GM19452 (cell line): Measurements from ENCODE around the gene APOBEC3G.
A peak's percentile ranks its signal among the peaks of the same experiment; 100 is the strongest.
"Not testable (repeated sequence)": the region's sequence is repeated elsewhere in the genome, so short reads cannot be mapped to it uniquely, and the experiment has no call there.

Experiments
- ATAC-seq: cut with Tn5 transposase; IDR thresholded peaks from one replicate; pipeline ENCODE4 v1.9.1; 2021; ENCODE audit not compliant: unreplicated experiment

APOBEC3G gene

DNA sequence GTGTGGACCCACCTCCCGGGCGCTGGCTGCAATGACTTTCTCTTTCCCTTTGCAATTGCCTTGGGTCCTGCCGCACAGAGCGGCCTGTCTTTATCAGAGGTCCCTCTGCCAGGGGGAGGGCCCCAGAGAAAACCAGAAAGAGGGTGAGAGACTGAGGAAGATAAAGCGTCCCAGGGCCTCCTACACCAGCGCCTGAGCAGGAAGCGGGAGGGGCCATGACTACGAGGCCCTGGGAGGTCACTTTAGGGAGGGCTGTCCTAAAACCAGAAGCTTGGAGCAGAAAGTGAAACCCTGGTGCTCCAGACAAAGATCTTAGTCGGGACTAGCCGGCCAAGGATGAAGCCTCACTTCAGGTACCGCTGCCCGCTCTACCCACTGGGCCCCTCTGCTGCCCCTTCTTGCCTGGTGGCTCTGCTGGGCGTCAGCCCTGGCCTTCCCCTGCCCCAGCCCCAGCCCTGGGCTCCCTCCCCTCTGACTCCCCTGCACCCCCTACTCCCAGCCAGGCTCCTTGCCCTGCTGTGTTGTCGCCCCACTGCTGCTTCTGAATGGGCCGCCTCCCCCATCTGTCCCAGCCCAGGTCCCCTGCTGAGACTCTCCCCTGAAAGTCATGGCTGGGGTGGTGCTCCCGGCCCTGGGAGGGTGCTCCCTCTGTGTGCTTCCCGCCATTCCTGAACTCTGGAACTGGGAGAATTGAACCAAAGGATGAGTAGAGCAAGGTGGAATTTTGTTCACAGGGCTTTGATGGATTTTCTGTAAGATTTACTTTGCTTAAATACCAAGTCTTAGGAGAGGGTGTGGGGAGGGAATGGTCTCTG is at the start of gene APOBEC3G:
Gene APOBEC3G (plus strand): TSS at position 250 of the 815 bp plus-strand sequence. CDS start 87 bp downstream, at position 337.
- peak; percentile 66 for ATAC-seq

DNA sequence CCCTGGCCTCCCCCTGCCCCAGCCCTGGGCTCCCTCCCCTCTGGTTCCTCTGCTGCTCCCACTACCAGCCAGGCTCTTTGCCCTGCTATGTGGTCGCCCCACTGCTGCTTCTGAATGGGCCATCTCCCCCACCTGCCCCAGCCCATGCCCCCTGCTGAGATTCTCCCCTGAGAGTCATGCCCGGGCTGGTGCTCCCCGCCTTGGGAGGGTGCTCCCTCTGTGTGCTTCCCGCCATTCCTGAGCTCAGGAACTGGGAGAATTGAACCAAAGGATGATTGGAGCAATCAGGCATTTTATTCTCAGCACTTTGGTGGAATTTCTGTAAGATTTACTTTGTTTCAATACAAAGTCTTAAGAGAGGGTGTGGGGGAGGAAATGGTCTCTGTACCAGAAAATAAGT is 49.4 kb upstream of the APOBEC3G start:
- ATAC-seq, result no peak

DNA sequence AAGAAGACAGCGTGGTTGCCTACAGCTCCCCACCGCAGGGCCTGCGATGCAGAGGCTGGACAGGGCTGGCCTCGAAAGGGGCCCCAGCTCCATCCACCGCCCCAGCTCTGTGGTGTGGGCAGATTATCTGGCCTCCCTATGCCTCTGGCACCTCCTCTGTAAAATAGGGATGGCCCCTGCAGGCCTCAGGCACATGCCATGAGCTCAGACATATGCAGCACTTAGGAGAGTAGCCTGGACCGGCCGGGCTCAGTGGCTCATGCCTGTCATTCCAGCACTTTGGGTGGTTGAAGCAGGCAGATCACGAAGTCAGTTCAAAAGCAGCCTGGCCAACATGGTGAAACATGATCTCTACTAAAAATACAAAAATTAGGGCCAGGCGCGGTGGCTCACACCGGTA is 48.8 kb upstream of the APOBEC3G start:
- ATAC-seq, result no peak

DNA sequence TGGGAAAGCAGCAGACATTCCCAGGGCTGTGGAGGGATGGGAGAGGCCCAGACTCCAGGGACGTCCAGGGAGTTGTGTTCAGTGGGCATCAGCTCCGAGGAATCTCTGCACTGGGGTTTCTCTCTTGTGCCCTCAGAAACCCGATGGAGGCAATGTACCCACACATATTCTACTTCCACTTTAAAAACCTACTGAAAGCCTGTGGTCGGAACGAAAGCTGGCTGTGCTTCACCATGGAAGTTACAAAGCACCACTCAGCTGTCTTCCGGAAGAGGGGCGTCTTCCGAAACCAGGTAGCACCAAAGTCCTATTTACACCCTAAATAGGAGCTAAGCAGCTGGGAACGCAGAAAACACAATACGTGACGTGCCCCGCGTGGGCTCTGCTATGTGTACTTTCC is 47.8 kb upstream of the APOBEC3G start:
- no peak for ATAC-seq

DNA sequence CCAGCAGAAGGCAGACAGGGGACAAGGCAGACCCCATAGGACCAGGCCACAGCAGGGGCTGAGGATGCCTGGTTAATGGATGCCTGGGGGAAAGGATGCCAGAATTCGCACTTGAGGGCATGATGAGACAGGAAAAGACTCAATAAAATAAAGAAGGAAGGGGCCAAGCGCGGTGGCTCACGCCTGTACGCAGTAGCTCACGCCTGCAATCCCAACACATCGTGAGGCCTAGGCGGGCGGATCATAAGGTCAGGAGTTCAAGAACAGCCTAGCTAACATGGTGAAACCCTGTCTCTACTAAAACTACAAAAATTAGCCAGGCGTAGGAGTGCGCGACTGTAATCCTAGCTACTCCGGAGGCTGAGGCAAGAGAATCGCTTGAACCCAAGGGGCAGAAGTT is 46.4 kb upstream of the APOBEC3G start:
- no peak for ATAC-seq

DNA sequence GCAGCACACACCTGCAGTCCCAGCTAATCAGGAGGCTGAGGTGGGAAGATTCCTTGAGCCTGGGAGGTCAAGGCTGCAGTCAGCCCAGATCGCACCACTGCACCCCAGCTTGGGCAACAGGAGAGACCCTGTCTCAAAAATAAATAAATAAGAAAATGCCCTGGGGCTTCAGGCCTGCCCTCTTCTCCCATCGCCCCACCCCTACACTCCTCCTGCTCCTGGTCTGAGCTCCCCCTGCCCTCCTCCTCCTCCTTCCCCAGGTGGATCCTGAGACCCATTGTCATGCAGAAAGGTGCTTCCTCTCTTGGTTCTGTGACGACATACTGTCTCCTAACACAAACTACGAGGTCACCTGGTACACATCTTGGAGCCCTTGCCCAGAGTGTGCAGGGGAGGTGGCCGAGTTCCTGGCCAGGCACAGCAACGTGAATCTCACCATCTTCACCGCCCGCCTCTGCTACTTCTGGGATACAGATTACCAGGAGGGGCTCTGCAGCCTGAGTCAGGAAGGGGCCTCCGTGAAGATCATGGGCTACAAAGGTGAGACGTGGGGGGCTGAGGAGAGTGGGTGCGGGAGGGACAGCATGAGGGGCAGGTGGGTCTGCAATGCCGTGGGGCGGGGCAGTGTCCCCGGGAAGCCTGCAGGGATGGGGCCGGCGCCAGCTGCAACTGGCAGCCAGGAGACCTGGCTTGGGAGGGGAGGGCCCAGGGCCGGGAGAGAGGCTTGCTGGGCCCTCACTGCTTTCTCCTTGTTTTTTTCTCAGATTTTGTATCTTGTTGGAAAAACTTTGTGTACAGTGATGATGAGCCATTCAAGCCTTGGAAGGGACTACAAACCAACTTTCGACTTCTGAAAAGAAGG is 45.4 kb upstream of the APOBEC3G start:
- ATAC-seq, result not testable (repeated sequence)

DNA sequence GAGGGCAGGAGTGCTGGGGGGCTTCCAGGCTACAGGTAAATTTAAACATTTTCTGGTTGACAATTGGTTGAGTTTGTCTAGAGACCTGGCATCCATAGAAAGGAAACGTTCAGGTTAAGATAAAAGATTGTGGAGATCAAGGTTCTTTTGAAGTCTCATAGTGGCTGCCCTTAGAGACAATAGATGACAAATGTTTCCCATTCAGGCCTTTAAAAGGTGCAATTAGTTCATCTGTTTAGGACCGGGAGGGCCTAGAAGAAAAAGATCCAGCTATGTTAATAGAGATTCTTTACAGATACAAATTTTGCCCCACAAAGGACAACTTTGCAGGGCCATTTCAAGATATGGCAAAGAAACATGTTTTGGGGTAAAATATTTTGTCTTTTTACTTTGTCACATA is 40.0 kb upstream of the APOBEC3G start:
- not testable (repeated sequence) for ATAC-seq

DNA sequence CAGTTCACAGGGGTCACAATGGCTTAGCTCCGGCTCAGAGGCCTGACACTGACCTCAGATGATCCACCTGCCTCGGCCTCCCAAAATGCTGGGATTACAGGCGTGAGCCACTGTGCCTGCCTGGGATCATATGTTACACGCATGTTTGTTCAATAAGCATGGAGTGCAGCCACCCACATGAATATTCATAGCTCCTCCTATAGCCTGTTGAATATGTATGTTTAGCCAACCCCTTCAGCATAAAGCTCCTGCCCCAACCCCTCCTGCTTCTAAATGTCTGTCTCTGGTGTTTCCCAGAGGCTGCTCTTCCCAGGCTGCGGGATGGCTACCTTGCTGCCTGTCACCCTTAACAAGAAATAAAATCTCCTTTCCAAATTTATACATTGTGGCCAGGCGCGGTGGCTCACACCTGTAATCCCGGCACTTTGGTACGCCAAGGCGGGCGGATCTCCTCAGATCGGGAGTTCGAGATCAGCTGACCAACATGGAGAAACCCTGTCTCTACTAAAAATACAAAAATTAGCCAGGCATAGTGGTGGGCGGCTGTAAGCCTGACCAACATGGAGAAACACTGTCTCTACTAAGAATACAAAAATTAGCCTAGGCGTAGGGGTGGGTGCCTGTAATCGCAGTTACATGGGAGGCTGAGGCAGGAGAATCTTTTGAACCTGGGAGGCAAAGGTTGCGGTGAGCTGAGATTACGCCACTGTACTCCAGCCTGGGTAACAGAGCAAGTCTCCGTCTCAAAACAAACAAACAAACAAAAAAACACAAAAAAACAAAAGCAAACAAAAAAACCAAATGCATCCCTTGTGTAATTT is 37.6 kb upstream of the APOBEC3G start:
- ATAC-seq, result no peak

DNA sequence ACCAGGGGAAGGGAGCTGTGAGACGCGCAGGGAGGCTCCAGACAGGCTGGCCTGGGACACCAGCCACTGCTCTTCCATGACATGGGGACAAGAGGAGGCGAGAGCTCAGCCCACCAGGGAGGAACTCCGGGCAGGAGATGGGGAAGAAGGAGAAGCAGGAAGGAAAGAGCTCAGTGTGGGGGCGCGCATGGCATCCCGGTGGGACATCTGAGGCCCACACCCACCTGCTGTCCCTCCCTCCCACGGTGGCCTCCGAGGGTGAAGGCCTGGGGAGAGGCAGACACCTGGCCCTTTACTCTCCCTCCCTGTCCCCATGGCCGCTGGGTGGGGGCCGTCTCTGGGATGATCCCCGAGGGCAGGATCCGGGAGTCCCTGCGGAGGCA is 36.9 kb upstream of the APOBEC3G start:
- ATAC-seq, result not testable (repeated sequence)

DNA sequence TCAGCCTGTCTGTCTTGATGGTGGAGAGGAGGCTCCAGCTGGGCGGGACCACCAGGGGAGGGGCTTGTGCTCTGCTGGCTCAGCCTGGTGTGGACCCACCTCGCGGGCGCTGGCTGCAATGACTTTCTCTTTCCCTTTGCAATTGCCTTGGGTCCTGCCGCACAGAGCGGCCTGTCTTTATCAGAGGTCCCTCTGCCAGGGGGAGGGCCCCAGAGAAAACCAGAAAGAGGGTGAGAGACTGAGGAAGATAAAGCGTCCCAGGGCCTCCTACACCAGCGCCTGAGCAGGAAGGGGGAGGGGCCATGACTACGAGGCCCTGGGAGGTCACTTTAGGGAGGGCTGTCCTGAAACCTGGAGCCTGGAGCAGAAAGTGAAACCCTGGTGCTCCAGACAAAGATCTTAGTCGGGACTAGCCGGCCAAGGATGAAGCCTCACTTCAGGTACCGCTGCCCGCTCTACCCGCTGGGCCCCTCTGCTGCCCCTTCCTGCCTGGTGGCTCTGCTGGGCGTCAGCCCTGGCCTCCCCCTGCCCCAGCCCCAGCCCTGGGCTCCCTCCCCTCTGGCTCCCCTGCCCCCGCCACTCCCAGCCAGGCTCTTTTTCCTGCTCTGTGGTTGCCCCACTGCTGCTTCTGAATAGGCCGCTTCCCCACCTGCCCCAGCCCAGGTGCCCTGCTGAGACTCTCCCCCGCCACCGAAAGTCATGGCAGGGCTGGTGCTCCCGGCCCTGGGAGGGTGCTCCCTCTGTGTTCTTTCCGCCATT is 36.4 kb upstream of the APOBEC3G start, which contains the start of gene APOBEC3F:
Gene APOBEC3F (plus strand): TSS at position 327 of the 759 bp plus-strand sequence. CDS start 97 bp downstream, at position 424.
- peak; percentile 97 for ATAC-seq

DNA sequence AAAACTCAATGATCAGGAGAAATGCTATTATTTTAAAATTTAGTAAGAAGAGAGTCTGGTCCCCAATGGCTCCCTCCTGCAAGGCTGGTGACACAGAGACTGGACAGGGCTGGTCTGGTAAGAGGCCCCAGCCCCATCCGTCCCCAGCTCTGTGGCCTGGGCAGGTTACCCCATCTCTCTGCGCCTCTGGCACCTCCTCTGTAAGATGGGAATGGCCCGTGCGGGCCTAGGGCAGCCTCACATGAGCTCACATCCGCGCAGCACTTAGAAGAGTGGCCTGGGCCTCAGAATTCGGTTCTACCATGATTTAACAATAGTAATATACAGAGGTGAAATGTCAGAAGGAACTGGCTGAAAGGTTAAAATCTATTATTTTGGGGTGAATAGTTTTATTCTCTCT is 35.2 kb upstream of the APOBEC3G start:
- no peak for ATAC-seq

DNA sequence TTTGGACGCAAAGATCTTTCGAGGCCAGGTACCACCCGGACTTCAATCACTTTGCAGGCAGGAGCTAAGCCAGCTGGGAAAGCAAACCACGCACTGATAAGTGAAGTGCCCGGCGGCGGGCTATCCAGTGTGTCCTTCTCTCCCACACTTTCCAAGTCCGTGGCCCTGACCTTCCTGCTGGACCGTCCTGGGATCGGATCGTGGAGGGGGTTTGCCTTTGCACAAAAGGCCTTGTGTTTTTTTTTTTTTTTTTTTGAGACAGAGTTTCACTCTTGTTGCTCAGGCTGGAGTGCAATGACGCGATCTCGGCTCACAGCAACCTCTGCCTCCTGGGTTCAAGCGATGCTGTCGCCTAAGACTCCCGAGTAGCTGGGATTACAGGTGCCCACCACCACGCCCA is 34.0 kb upstream of the APOBEC3G start:
- not testable (repeated sequence) for ATAC-seq

DNA sequence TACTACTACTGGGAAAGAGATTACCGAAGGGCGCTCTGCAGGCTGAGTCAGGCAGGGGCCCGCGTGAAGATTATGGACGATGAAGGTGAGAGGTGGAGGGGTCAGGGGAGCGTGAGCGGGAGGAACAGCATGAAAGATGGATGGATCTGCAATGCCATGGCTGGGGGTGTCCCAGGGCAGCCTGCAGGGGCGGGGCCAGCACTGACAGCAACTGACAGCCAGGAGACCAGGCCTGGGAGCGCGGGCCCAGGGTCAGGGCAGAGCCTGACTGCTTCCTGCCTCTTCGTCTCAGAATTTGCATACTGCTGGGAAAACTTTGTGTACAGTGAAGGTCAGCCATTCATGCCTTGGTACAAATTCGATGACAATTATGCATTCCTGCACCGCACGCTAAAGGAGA is 31.9 kb upstream of the APOBEC3G start:
- ATAC-seq, result not testable (repeated sequence)

DNA sequence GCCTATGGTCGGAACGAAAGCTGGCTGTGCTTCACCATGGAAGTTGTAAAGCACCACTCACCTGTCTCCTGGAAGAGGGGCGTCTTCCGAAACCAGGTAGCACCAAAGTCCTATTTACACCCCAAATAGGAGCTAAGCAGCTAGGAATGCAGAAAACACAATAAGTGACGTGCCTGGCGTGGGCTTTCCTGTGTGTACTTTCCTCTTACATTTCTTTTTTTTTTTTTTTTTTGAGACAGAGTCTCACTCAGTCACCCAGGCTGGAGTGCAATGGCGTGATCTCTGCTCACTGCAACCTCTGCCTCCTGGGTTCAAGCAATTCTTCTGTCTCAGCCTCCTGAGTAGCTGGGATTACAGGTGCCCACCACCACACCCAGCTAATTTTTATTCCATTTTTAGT is 27.6 kb upstream of the APOBEC3G start:
- ATAC-seq, result not testable (repeated sequence)

DNA sequence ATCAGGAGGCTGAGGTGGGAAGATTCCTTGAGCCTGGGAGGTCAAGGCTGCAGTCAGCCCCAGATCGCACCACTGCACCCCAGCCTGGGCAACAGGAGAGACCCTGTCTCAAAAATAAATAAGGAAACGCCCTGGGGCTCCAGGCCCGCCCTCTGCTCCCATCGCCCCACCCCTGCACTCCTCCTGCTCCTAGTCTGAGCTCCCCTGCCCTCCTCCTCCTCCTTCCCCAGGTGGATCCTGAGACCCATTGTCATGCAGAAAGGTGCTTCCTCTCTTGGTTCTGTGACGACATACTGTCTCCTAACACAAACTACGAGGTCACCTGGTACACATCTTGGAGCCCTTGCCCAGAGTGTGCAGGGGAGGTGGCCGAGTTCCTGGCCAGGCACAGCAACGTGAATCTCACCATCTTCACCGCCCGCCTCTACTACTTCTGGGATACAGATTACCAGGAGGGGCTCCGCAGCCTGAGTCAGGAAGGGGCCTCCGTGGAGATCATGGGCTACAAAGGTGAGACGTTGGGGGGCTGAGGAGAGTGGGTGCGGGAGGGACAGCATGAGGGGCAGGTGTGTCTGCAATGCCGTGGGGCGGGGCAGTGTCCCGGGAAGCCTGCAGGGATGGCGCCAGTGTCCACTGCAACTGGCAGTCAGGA is 25.1 kb upstream of the APOBEC3G start:
- ATAC-seq, result not testable (repeated sequence)

DNA sequence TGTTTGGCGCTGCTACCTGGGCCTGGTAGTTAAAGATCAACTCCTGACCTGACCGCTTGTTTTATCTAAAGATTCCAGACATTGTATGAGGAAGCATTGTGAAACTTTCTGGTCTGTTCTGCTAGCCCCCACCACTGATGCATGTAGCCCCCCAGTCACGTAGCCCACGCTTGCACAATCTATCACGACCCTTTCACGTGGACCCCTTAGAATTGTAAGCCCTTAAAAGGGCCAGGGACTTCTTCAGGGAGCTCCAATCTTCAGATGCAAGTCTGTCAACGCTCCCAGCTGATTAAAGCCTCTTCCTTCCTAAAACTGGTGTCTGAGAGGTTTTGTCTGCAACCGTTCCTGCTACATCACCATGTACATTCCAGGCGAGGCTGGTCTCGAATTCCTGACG is 21.4 kb upstream of the APOBEC3G start:
- no peak for ATAC-seq

DNA sequence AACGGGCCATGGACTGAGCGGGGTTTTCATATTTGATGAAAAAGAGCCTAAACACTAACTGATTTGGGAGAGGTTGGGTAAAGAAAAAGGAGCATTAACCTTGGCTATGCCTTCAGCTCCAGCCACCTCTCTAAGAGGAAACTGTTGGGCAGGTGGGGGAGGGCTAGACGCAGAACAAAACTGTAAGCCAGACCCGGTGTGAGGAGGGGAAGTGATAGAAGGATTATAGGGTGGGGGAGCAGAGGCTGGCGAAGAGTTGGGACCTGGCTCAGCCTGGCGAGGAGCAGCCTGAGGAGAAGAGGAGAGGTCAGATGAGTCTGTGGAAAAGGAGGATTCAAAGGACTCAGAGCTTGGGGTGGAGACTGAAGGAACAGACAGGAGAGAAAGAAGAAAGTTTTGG is 15.8 kb upstream of the APOBEC3G start:
- ATAC-seq, result not testable (repeated sequence)

DNA sequence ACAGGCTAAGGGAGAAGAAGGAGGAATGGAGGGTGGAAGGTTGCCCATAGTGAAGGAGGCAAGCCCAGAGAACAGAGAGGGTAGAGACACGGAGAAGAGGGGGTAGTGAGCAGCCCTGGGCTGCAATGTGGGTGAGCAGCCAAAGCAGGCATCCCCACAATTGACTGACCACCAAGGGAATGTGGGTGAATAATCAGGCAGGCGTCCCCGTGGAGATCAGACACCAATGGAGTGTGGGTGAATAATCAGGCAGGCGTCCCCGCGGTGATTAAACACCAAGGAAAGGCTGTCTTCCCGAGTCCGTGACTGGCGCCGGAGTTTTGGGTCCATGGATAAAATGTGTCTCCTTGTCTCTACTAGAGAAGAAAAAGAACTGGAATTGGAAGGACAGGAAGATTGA is 15.1 kb upstream of the APOBEC3G start:
- not testable (repeated sequence) for ATAC-seq

DNA sequence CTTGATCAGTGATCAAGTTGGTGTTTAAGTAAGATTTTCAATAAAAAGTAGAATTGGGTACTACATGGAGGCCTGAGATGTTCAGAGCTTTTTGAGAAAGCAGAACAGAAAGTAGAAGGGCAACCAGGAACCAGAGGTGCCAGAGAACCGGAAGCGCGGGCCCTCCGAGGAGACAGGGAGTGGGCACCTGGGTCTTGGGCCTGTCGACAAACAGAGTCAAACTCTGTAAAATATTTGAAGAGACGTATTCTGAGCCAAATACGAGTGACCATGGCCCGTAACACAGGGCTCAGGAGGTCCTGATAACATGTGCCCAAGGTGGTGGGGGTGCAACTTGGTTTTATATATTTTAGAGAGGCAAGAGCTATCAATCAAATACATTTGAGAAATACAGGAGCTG is 13.2 kb upstream of the APOBEC3G start:
- not testable (repeated sequence) for ATAC-seq
